DMS 273 (cell line): ENCODE data around the gene CRISP3.

Experiments used
- DNase-seq: peaks from one replicate; lab custom pipeline; 2025; ENCODE audit not compliant: unreplicated experiment; lab: John Stamatoyannopoulos, UW

The CRISP3 gene

GRCh38 chr6:49692534-49692933, 51.7 kb downstream of the CRISP3 start:
- no peak for DNase-seq
